H1 (cell line): ENCODE results near the gene PLCL1. TPM values are rescaled to one million over a fixed set of nuclear protein-coding genes. Genes with fewer than 3 reads are reported as not detected.

Experiments used
- CTCF ChIA-PET: fragments of 300-600 bp; sonication (Branson Sonifier 250); formaldehyde crosslinking; loops from one replicate; lab custom pipeline; 2021; ENCODE audit not compliant: partially characterized antibody; lab: Charles Lee
- POLR2A ChIA-PET: fragments of 300-600 bp; sonication (Branson Sonifier 250); formaldehyde crosslinking; loops from one replicate; lab custom pipeline; 2021; ENCODE audit warnings: inconsistent platforms; ENCODE audit not compliant: partially characterized antibody; lab: Charles Lee
- DNase-seq, 2 experiments: peaks; one replicate each; pipeline versions ENCODE4 v3.0.0 to v3.0.0-alpha.2; 2010 to 2022; ENCODE audit warnings: low spot score in 2 of 2, low read depth in 1 of 2, mixed read lengths in 1 of 2
- FAIRE-seq: peaks from 2 replicates; lab custom pipeline; 2011; peaks lifted over from hg19 to GRCh38; lab: Jason Lieb, UNC
- H2AFZ ChIP-seq: 2 replicates; pipeline ENCODE4 v1.8.1; 2012; ENCODE audit warnings: low read length, inconsistent platforms
- H2AK5ac ChIP-seq: 2 replicates; pipeline ENCODE4 v1.6.1; 2013; ENCODE audit warnings: low read depth, low read length
- H2BK120ac ChIP-seq: replicated peaks from 2 replicates; pipeline ENCODE3; 2013; ENCODE audit warnings: low read depth, low read length, inconsistent platforms
- H2BK12ac ChIP-seq: 2 replicates; pipeline ENCODE4 v1.6.1; 2013; ENCODE audit warnings: low read depth, low read length
- H2BK15ac ChIP-seq: 2 replicates; pipeline ENCODE4 v1.6.1; 2013; ENCODE audit warnings: low read length
- H2BK20ac ChIP-seq: 2 replicates; pipeline ENCODE4 v1.6.1; 2013; ENCODE audit warnings: low read length
- H2BK5ac ChIP-seq: 2 replicates; pipeline ENCODE4 v1.6.1; 2013; ENCODE audit warnings: low read depth, low read length
- H3K14ac ChIP-seq: 2 replicates; pipeline ENCODE4 v1.6.1; 2013; ENCODE audit warnings: inconsistent platforms; ENCODE audit not compliant: insufficient read length
- H3K18ac ChIP-seq: 2 replicates; pipeline ENCODE4 v1.6.1; 2013; ENCODE audit warnings: low read length; ENCODE audit errors: extremely low read depth
- H3K23ac ChIP-seq: 2 replicates; pipeline ENCODE4 v1.6.1; 2013; ENCODE audit warnings: inconsistent platforms; ENCODE audit not compliant: insufficient read length
- H3K23me2 ChIP-seq: 2 replicates; pipeline ENCODE4 v1.6.1; 2013; ENCODE audit warnings: low read depth, low read length
- H3K27ac ChIP-seq: 2 replicates; pipeline ENCODE4 v1.6.1; 2011; ENCODE audit warnings: low read depth, low read length, inconsistent platforms
- H3K27me3 ChIP-seq, 4 experiments: replicated peaks in 1 of 4; 1 replicate in 1 of 4; 2 replicates in 3 of 4; pipeline versions ENCODE4 v1.6.1 to v1.8.1; 2011 to 2013; ENCODE audit warnings: low read length in 3 of 4, mild to moderate bottlenecking in 3 of 4, inconsistent platforms in 2 of 4, mixed read lengths in 2 of 4, moderate library complexity in 1 of 4; ENCODE audit not compliant: control insufficient read depth in 3 of 4, insufficient read depth in 3 of 4; ENCODE audit errors: extremely low read depth in 1 of 4
- H3K36me3 ChIP-seq, 4 experiments: 2 replicates each; pipeline versions ENCODE4 v1.6.1 to v1.8.1; 2011 to 2013; ENCODE audit warnings: mild to moderate bottlenecking in 4 of 4, low read length in 3 of 4, moderate library complexity in 2 of 4, control low read depth in 1 of 4, inconsistent platforms in 1 of 4; ENCODE audit not compliant: insufficient read depth in 4 of 4, control insufficient read depth in 2 of 4
- H3K4ac ChIP-seq: replicated peaks from 2 replicates; pipeline ENCODE3; 2013; ENCODE audit warnings: low read length, low read depth, mixed read lengths, inconsistent platforms; ENCODE audit not compliant: insufficient read length
- H3K4me1 ChIP-seq, 4 experiments: replicated peaks in 1 of 4; 1 replicate in 1 of 4; 2 replicates in 3 of 4; pipeline versions ENCODE4 v1.6.1 to v1.8.1; 2011 to 2013; ENCODE audit warnings: low read length in 3 of 4, inconsistent platforms in 2 of 4, mixed read lengths in 1 of 4; ENCODE audit not compliant: insufficient read depth in 4 of 4, control insufficient read depth in 3 of 4
- H3K4me2 ChIP-seq, 2 experiments: 2 replicates each; pipeline versions ENCODE4 v1.6.1 to v1.8.1; 2011 to 2013; ENCODE audit warnings: low read depth in 2 of 2, low read length in 2 of 2, control low read depth in 1 of 2, inconsistent platforms in 1 of 2, mild to moderate bottlenecking in 1 of 2; ENCODE audit not compliant: insufficient read depth in 1 of 2
- H3K4me3 ChIP-seq, 4 experiments: fragments of 200-600, 300-600 bp in 1 of 4; sonication (generic), shearing (Covaris generic), sonication (Bioruptor Twin) in 1 of 4; 2 replicates each; pipeline versions ENCODE4 v1.5.1 to v1.8.1; 2011 to 2016; ENCODE audit warnings: low read length in 4 of 4, low read depth in 3 of 4, control low read depth in 2 of 4, inconsistent platforms in 2 of 4, mild to moderate bottlenecking in 2 of 4, mixed read lengths in 1 of 4, moderate library complexity in 1 of 4; ENCODE audit not compliant: insufficient read depth in 2 of 4; ENCODE audit errors: extremely low read depth in 1 of 4
- H3K56ac ChIP-seq: replicated peaks from 2 replicates; pipeline ENCODE3; 2013; ENCODE audit warnings: low read depth, mild to moderate bottlenecking, mixed read lengths, low read length, inconsistent platforms; ENCODE audit not compliant: insufficient read length
- H3K79me1 ChIP-seq: 2 replicates; pipeline ENCODE4 v1.6.1; 2013; ENCODE audit warnings: low read depth, low read length, control low read depth
- H3K79me2 ChIP-seq, 2 experiments: 2 replicates each; pipeline versions ENCODE4 v1.6.1 to v1.8.1; 2012 to 2013; ENCODE audit warnings: low read length in 2 of 2, mild to moderate bottlenecking in 2 of 2, inconsistent platforms in 1 of 2; ENCODE audit not compliant: insufficient read depth in 2 of 2, control insufficient read depth in 1 of 2
- H3K9ac ChIP-seq, 4 experiments: replicated peaks in 1 of 4; 1 replicate in 1 of 4; 2 replicates in 3 of 4; pipeline versions ENCODE4 v1.6.1 to v1.8.1; 2011 to 2013; ENCODE audit warnings: low read depth in 3 of 4, low read length in 3 of 4, control low read depth in 2 of 4, mild to moderate bottlenecking in 2 of 4, moderate library complexity in 2 of 4, inconsistent platforms in 1 of 4; ENCODE audit errors: extremely low read depth in 1 of 4
- H3K9me3 ChIP-seq, 2 experiments: 2 replicates each; pipeline versions ENCODE4 v1.6.1 to v1.8.1; 2012 to 2013; ENCODE audit warnings: mild to moderate bottlenecking in 2 of 2, moderate library complexity in 2 of 2, control low read depth in 1 of 2, inconsistent platforms in 1 of 2, low read depth in 1 of 2, low read length in 1 of 2, mixed read lengths in 1 of 2; ENCODE audit not compliant: insufficient read depth in 2 of 2
- H4K20me1 ChIP-seq, 2 experiments: replicated peaks in 1 of 2; 2 replicates each; pipeline versions ENCODE3 to v1.8.1; 2011 to 2013; ENCODE audit warnings: inconsistent platforms in 2 of 2, low read length in 2 of 2, mild to moderate bottlenecking in 1 of 2; ENCODE audit not compliant: insufficient read depth in 2 of 2, control insufficient read depth in 1 of 2
- H4K5ac ChIP-seq: 2 replicates; pipeline ENCODE4 v1.6.1; 2013; ENCODE audit warnings: low read length, low read depth, mixed read lengths, inconsistent platforms; ENCODE audit not compliant: insufficient read length
- H4K8ac ChIP-seq: 2 replicates; pipeline ENCODE4 v1.8.0; 2013; ENCODE audit warnings: mild to moderate bottlenecking, moderate library complexity, low read length, inconsistent platforms; ENCODE audit not compliant: insufficient read depth; ENCODE audit errors: extremely low read depth
- H4K91ac ChIP-seq: replicated peaks from 2 replicates; pipeline ENCODE3; 2013; ENCODE audit warnings: low read length, mixed read lengths, inconsistent platforms; ENCODE audit not compliant: insufficient read length
- CTCF ChIP-seq, 3 experiments: IDR thresholded peaks; 1 replicate in 2 of 3; 2 replicates in 1 of 3; pipeline versions ENCODE4 v1.5.1 to v1.6.1; 2011; ENCODE audit warnings: low read length in 3 of 3, mild to moderate bottlenecking in 3 of 3, inconsistent platforms in 2 of 3, low read depth in 1 of 3, moderate library complexity in 1 of 3; ENCODE audit not compliant: insufficient read depth in 1 of 3; ENCODE audit errors: control extremely low read depth in 1 of 3
- EP300 ChIP-seq, 2 experiments: IDR thresholded peaks; 1 replicate in 1 of 2; 2 replicates in 1 of 2; pipeline ENCODE4 v1.6.1; 2011 to 2012; ENCODE audit warnings: low read depth in 2 of 2, low read length in 2 of 2, mild to moderate bottlenecking in 2 of 2, borderline replicate concordance in 1 of 2, inconsistent platforms in 1 of 2, moderate library complexity in 1 of 2
- GTF2F1 ChIP-seq: IDR thresholded peaks from 2 replicates; pipeline ENCODE4 v1.6.1; 2012; ENCODE audit warnings: low read depth, low read length, improper control_type of control experiment, borderline replicate concordance
- SP1 ChIP-seq: IDR thresholded peaks from 2 replicates; pipeline ENCODE4 v1.6.1; 2011; ENCODE audit warnings: low read depth, low read length
- SUZ12 ChIP-seq: fragments of 200-600 bp; sonication (generic); IDR thresholded peaks from 2 replicates; pipeline ENCODE4 v1.6.1; 2012; ENCODE audit warnings: mild to moderate bottlenecking, inconsistent platforms, low read length, moderate library complexity, mixed read lengths
- WGBS, 2 experiments: shearing (Covaris generic) in 1 of 2; methylation state at CpG; one replicate each; pipeline versions ENCODE4 v1.1.6 to v1.1.7; 2013 to 2015; ENCODE audit warnings: low lambda C conversion rate in 2 of 2, mixed read lengths in 2 of 2, inconsistent platforms in 1 of 2, low coverage in 1 of 2, missing lambda C conversion rate in 1 of 2; ENCODE audit not compliant: insufficient replicate concordance in 2 of 2, insufficient coverage in 1 of 2, insufficient read length in 1 of 2; ENCODE audit errors: extremely low coverage in 1 of 2, missing lambda C conversion rate in 1 of 2; 5-methylcytosine and 5-hydroxymethylcytosine counted together
- polyA plus RNA-seq, 7 experiments: library from polyadenylated mRNA; depleted of rRNA in 3 of 7; stranded (reverse) in 5 of 7; unstranded in 2 of 7; fragments of >200 nt in 5 of 7; fragments of 200-250 nt in 2 of 7; gene quantifications; 1 replicate in 5 of 7; 2 replicates in 1 of 7; 4 replicates in 1 of 7; pipeline versions ENCODE4 v1.2.1 to v1.2.3, GENCODE V29; 2011 to 2013; ENCODE audit warnings: missing spikeins in 2 of 7, mixed read lengths in 2 of 7
- total RNA-seq: library from RNA; stranded (reverse); fragmentation: NEBNext Ultra II Directional; extraction: Animal tissue kit (Norgen Biotek cat#: 25700); gene quantifications from 2 replicates; pipeline ENCODE4 v1.2.1, GENCODE V29; 2021

Gene PLCL1
- total and polyA plus RNA-seq, 2 of the 8 experiments (the other 6 are each of a cell fraction or from before 2014, with no cell fraction given): not detected

GRCh38 chr2:197846128-197846527, 41.7 kb downstream of the PLCL1 start:
- no peaks in the 10 kb centered on the region for H4K20me1 ChIP-seq
- CTCF ChIA-PET: interaction anchor here (0.8 to 1.5 kb wide), 3 partner anchors 80 to 451 kb away, joined by 3 read pairs; no protein-coding TSS in a partner anchor
- H3K4me3 ChIP-seq: no peak overlapping the region
- no peak overlapping the region for H3K27ac ChIP-seq
- H3K56ac ChIP-seq: no peak overlapping the region
- no peaks in the 10 kb centered on the region for H3K27me3 ChIP-seq
- H2BK12ac ChIP-seq: no peak overlapping the region
- no peak overlapping the region for H2BK20ac ChIP-seq
- WGBS, 2 experiments: 91% methylated on average over 2 of the region's 2 CpGs; no CpG with 5 or more reads in 1 of the 2 experiments
- no peak overlapping the region for H2AFZ ChIP-seq
- H3K4ac ChIP-seq: no peak overlapping the region
- no peak overlapping the region for H2BK5ac ChIP-seq
- H3K79me2 ChIP-seq: no peaks in the 10 kb centered on the region
- no peak overlapping the region for H3K18ac ChIP-seq
- FAIRE-seq (no peak), DNase-seq (no peak)
- H3K4me2 ChIP-seq: no peak overlapping the region
- no peaks in the 10 kb centered on the region for H3K9me3 ChIP-seq
- no peak overlapping the region for H2BK120ac ChIP-seq
- H4K5ac ChIP-seq: no peak overlapping the region
- POLR2A ChIA-PET: no interaction called here
- H2AK5ac ChIP-seq: no peak overlapping the region
- no peak overlapping the region for H4K91ac ChIP-seq
- no peak overlapping the region for H2BK15ac ChIP-seq
- H4K8ac ChIP-seq: no peak overlapping the region
- no peak overlapping the region for H3K23ac ChIP-seq
- no peak overlapping the region for H3K9ac ChIP-seq
- no peaks in the 10 kb centered on the region for H3K4me1 ChIP-seq
- no peak for TF ChIP-seq EP300 (IDR thresholded peaks at IDR 0.05; ENCODE audit: borderline replicate concordance in 1 of 2, low read depth in 2 of 2, low read length in 2 of 2)
- no peak for TF ChIP-seq GTF2F1
- no peak for TF ChIP-seq CTCF (IDR thresholded peaks at IDR 0.05; ENCODE audit: control extremely low read depth in 1 of 3, insufficient read depth in 1 of 3, low read depth in 1 of 3, low read length in 3 of 3)
- no peak for TF ChIP-seq SP1
- no peak for TF ChIP-seq SUZ12
- no peaks in the 10 kb centered on the region; the same call in 1 of the 2 replicates for H3K23me2 ChIP-seq
- no peaks in the 10 kb centered on the region for H3K79me1 ChIP-seq
- H3K14ac ChIP-seq: no peak overlapping the region
- no peaks in the 10 kb centered on the region for H3K36me3 ChIP-seq
